ENCODE results near the gene ATP6V1G1.

DNA sequence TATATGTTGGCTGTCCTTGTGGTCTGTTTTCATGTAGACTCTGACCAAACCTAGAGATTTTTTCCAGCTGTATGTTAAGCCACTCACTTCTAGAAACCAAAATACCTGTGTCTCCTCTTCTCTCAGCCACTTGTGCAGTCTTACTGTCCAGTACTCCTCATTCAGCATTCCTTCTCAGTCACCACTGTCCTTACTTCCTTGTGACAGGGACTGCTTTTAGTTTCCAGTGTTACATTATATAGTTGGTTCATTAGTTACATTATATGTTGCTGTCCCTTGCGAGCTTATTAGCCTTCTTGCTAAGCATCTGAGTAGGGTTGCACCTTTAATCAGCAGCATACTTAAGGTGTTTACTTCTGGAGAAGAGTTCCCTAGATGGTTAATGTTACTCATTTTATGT is 4.3 kb downstream of the ATP6V1G1 start:
- TF ChIP-seq, protein P1, sequence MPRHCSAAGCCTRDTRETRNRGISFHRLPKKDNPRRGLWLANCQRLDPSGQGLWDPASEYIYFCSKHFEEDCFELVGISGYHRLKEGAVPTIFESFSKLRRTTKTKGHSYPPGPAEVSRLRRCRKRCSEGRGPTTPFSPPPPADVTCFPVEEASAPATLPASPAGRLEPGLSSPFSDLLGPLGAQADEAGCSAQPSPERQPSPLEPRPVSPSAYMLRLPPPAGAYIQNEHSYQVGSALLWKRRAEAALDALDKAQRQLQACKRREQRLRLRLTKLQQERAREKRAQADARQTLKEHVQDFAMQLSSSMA (CRISPR knock-in tag; IDR thresholded peaks at IDR 0.05) = no peak
- TF ChIP-seq ATF6 (CRISPR knock-in tag; conservative IDR thresholded peaks at IDR 0.05) (no peak), LCORL (IDR thresholded peaks at IDR 0.05) (no peak), LCORL (CRISPR knock-in tag; IDR thresholded peaks at IDR 0.05) (no peak), UBTF (CRISPR knock-in tag; IDR thresholded peaks at IDR 0.05) (no peak), STAT5B (CRISPR knock-in tag; IDR thresholded peaks at IDR 0.05) (no peak), JARID2 (CRISPR knock-in tag; IDR thresholded peaks at IDR 0.05; ENCODE audit: insufficient replicate concordance) (no peak)
- TF ChIP-seq, protein P2, sequence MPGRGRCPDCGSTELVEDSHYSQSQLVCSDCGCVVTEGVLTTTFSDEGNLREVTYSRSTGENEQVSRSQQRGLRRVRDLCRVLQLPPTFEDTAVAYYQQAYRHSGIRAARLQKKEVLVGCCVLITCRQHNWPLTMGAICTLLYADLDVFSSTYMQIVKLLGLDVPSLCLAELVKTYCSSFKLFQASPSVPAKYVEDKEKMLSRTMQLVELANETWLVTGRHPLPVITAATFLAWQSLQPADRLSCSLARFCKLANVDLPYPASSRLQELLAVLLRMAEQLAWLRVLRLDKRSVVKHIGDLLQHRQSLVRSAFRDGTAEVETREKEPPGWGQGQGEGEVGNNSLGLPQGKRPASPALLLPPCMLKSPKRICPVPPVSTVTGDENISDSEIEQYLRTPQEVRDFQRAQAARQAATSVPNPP (CRISPR knock-in tag; IDR thresholded peaks at IDR 0.05) = no peak
- TF ChIP-seq, protein P3, sequence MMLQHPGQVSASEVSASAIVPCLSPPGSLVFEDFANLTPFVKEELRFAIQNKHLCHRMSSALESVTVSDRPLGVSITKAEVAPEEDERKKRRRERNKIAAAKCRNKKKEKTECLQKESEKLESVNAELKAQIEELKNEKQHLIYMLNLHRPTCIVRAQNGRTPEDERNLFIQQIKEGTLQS (CRISPR knock-in tag; IDR thresholded peaks at IDR 0.05) = no peak
